ENCODE data around the gene TGFBRAP1.
A peak's percentile ranks its signal among the peaks of the same experiment; 100 is the strongest.

TGFBRAP1 gene

DNA sequence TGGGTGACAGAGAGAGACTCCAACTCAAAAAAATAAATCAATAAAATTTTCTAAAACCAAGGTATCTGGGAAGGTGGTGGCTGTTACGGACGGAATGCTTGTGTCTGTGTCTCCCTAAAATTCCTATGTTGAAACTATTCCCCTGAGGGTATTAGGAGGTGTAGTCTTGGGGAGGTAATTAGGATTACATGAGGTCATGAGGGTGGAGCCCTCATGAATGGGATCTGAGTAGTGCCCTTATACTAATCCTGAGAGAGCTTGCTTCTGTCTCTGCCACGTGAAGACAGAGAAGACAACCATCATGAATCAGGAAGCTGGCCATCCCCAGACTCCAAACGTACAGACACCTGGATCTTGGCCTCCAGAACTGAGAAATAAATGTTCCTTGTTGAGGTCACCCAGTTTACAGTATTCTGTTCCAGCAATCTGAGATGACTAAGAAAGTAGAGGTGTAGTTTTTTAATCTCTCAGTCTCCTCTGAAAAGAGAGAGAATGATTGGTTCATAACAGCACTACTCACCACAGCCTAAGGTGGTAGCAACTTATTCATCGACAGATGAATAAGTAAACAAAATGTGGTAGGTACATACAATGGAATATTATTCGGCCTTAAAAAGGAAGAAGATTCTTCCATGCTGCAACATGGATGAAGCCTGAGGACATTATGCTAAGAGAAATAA, 38.4 kb downstream of the TGFBRAP1 start:
- DNase-seq = no peak
- in situ Hi-C loops (cut with MboI; ENCODE audit: low pct_unique_long_range_greater_than_20kb, low sequenced_read_pairs) = no loop called here

- no peak for DNase-seq
- in situ Hi-C loops (cut with MboI; ENCODE audit: low pct_unique_long_range_greater_than_20kb, low sequenced_read_pairs) = no loop called here
These were observed 41.4 kb downstream of the TGFBRAP1 start for GRCh38 chr2:105288133-105288532.

- in situ Hi-C loops (cut with MboI; ENCODE audit: low pct_unique_long_range_greater_than_20kb, low sequenced_read_pairs) = no loop called here
- DNase-seq = peak; percentile 64
These were observed 41.8 kb downstream of the TGFBRAP1 start for GRCh38 chr2:105287692-105288091.

- DNase-seq = no peak
- in situ Hi-C loops (cut with MboI; ENCODE audit: low pct_unique_long_range_greater_than_20kb, low sequenced_read_pairs) = no loop called here
These were observed 46.0 kb downstream of the TGFBRAP1 start for GRCh38 chr2:105283532-105283931.

GRCh38 chr2:105280281-105280680, 49.3 kb downstream of the TGFBRAP1 start:
- in situ Hi-C loops (cut with MboI; ENCODE audit: low pct_unique_long_range_greater_than_20kb, low sequenced_read_pairs) = no loop called here
- DNase-seq = no peak

DNA sequence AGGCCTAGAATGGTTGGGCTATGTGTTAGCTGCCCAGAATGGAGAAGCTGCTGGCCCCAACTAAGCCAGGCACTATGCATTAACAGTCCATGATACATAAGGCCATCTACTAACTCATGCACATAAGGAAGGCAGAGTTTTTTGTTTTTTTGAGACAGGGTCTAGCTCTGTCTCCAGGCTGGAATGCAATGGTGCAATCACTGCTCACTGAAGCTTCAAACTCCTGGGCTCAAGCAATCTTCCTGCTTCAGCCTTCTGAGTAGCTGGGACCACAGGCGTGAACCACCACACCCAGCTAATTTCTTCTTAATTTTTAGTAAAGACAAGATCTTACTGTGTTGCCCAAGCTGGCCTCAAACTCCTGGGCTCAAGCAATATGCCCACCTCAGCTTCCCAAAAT, 50.4 kb downstream of the TGFBRAP1 start:
- in situ Hi-C loops (cut with MboI; ENCODE audit: low pct_unique_long_range_greater_than_20kb, low sequenced_read_pairs) = no loop called here

GRCh38 chr2:105278654-105279053, 50.9 kb downstream of the TGFBRAP1 start:
- in situ Hi-C loops (cut with MboI; ENCODE audit: low pct_unique_long_range_greater_than_20kb, low sequenced_read_pairs) = no loop called here
- DNase-seq = no peak

More for the DNA sequence above, 50.4 kb downstream of the TGFBRAP1 start:
- no peak for DNase-seq

GRCh38 chr2:105274046-105274445, 55.5 kb downstream of the TGFBRAP1 start:
- no peak for DNase-seq
- in situ Hi-C loops (cut with MboI; ENCODE audit: low pct_unique_long_range_greater_than_20kb, low sequenced_read_pairs) = no loop called here

DNA sequence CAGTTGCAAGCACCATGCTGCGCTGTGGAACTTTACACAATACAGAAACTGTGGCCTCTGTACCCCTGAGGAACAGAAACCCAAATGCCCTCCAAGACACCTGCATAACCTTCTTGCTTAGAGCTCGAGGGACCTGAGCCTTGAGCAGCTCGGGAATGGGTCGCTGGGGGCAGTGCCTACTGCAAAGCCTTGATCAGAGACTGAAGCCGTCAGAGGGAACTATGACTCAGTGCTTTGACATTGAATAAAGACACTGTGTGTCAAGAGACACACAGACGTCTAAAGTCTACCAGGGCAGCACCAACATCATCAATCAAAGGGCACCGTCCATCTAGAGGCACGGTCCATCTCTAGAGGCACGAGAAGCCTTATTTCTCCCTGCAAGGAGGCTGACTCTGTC, 57.4 kb downstream of the TGFBRAP1 start:
- DNase-seq = no peak
- in situ Hi-C loops (cut with MboI; ENCODE audit: low pct_unique_long_range_greater_than_20kb, low sequenced_read_pairs) = no loop called here

DNA sequence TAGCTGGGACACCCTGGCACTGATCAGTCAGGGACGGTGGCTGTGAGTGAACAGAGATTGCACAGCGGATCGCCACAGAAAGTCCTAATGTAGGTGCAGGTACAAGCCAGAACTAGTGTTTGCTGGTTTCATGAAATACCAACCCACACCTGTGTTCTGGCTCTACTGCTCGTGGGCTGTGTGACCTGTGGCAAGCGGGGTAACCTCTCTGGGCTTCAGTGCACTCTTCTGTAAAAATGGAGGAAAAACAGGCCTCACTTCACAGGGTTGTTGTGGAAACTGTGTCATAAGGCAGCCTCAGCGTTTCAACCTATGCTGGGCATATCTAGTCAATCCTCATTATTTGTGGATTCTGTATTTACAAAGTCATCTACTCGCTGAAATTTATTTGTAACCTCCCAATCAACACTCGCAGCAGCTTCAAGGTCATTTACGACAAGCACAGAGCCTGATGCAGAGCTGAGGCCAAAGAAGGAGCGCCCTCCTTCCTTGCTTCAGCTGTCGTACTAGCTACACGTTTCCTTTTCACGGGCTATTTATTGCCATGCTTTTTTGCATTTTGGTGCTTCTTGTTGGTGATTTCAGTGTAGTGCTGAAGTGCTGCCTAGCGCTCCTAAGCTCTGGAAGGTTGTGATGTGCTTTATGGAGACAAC, 58.0 kb downstream of the TGFBRAP1 start:
- DNase-seq = no peak
- in situ Hi-C loops (cut with MboI; ENCODE audit: low pct_unique_long_range_greater_than_20kb, low sequenced_read_pairs) = no loop called here

- in situ Hi-C loops (cut with MboI; ENCODE audit: low pct_unique_long_range_greater_than_20kb, low sequenced_read_pairs) = no loop called here
- DNase-seq = no peak
These were observed 60.1 kb downstream of the TGFBRAP1 start for GRCh38 chr2:105269426-105269825.

GRCh38 chr2:105262651-105263091, 66.9 kb downstream of the TGFBRAP1 start:
- in situ Hi-C loops (cut with MboI; ENCODE audit: low pct_unique_long_range_greater_than_20kb, low sequenced_read_pairs) = no loop called here

GRCh38 chr2:105261061-105261460, 68.5 kb downstream of the TGFBRAP1 start:
- in situ Hi-C loops (cut with MboI; ENCODE audit: low pct_unique_long_range_greater_than_20kb, low sequenced_read_pairs) = no loop called here
- DNase-seq = no peak

More at GRCh38 chr2:105262651-105263091, 66.9 kb downstream of the TGFBRAP1 start:
- no peak for DNase-seq

GRCh38 chr2:105258835-105259350, 70.6 kb downstream of the TGFBRAP1 start:
- no peak for DNase-seq
- in situ Hi-C loops (cut with MboI; ENCODE audit: low pct_unique_long_range_greater_than_20kb, low sequenced_read_pairs) = no loop called here

GRCh38 chr2:105257981-105258380, 71.6 kb downstream of the TGFBRAP1 start:
- DNase-seq = no peak
- in situ Hi-C loops (cut with MboI; ENCODE audit: low pct_unique_long_range_greater_than_20kb, low sequenced_read_pairs) = no loop called here

DNA sequence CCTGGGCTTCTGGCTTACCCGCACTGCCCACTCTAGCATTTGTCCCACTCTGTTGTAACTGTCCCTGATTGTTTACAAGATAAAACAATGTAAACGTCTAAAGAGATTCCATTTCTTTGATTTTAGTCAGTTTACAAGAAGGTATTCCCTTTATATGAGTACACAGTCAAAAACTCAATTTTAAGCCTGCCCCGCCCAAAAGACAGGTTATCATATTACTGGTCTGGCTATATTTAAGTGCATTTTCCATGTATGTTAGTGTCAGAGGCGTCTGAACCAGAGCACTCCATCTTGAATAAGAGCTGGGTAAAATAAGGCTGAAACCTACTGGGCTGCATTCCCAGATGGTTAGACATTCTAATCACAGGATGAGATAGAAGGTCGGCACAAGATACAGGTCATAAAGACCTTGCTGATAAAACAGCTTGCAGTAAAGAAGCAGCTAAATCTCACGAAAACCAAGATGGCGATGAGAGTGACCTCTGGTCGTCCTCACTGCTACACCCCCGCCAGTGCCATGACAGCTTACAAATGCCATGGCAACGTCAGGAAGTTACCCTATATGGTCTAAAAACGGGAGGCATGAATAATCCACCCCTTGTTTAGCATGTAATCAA, 73.0 kb downstream of the TGFBRAP1 start:
- DNase-seq = no peak
- in situ Hi-C loops (cut with MboI; ENCODE audit: low pct_unique_long_range_greater_than_20kb, low sequenced_read_pairs) = no loop called here

- in situ Hi-C loops (cut with MboI; ENCODE audit: low pct_unique_long_range_greater_than_20kb, low sequenced_read_pairs) = no loop called here
- DNase-seq = no peak
These were observed 73.6 kb downstream of the TGFBRAP1 start for GRCh38 chr2:105255979-105256378.

DNA sequence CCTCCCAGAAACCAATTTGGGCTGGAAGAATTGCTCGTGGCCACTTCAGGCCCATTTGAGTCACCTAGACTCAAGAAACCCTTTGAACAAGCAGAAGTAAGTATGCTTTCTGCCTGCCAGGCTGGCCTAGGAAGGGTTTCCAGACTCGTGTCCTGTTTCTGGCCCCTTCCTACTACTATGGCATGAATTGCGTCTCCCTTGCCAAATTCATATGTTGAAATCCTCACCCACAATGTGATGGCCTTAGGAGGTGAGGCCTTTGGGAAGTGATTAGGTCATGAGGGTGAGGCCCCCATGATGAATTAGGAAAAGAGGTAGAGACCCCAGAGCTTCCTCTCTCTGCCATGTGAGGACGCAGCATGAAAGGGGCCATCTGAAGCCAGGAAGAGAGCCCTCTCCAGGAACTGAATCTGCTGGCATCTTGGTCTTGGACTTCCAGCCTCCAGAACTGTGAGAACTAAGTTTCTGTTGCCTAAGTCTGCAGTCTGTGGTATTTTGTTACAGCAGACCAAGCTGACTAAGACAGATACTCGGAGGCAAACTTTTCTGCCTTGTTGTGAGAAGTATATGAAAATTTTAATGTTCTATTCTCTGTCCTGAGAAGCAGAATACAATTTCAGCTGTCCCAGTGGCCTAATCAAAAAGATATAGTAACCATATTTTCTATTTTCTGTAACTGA, 74.9 kb downstream of the TGFBRAP1 start:
- in situ Hi-C loops (cut with MboI; ENCODE audit: low pct_unique_long_range_greater_than_20kb, low sequenced_read_pairs) = no loop called here

GRCh38 chr2:105252271-105252670, 77.3 kb downstream of the TGFBRAP1 start:
- DNase-seq = no peak
- in situ Hi-C loops (cut with MboI; ENCODE audit: low pct_unique_long_range_greater_than_20kb, low sequenced_read_pairs) = no loop called here

More for the DNA sequence above, 74.9 kb downstream of the TGFBRAP1 start:
- DNase-seq = no peak

Measured in KBM-7 (cell line).